HCT116 (cell line): ENCODE data around the gene SNX19. TPM values are rescaled to one million over a fixed set of nuclear protein-coding genes. Genes with fewer than 3 reads are reported as not detected.

ENCODE experiments used
- ATAC-seq: fragments of 200-7000 bp; cut with Tn5 transposase; 2 replicates; pipeline ENCODE4 v1.9.1; 2020; ENCODE audit warnings: mild to moderate bottlenecking, moderate library complexity
- BruUV-seq: library from RNA; stranded (reverse); fragments of 400-500 nt; replicated peaks from 2 replicates; lab custom pipeline; 2021; lab: Mats Ljungman, UMichigan
- CTCF ChIA-PET: fragments of 300-600 bp; sonication (Branson Sonifier 250); formaldehyde crosslinking; loops from one replicate; lab custom pipeline; 2021; ENCODE audit warnings: antibody characterized with exemption; lab: Charles Lee
- POLR2A ChIA-PET: fragments of 300-600, 350-600 bp; sonication (Branson Sonifier 250); formaldehyde crosslinking; loops from one replicate; lab custom pipeline; 2021; ENCODE audit warnings: antibody characterized with exemption; lab: Charles Lee
- RAD21 ChIA-PET, 2 experiments: fragments of 300-600 bp; sonication (Branson Sonifier 250); formaldehyde crosslinking; loops; one replicate each; lab custom pipeline; 2023; ENCODE audit warnings: low total read pairs in 2 of 2; ENCODE audit not compliant: uncharacterized antibody in 2 of 2, unreplicated experiment in 2 of 2, low non-redundant PET in 1 of 2; lab: Charles Lee
- DNase-seq: peaks from one replicate; pipeline ENCODE4 v3.0.0-alpha.2; 2010; ENCODE audit warnings: low read depth, low spot score
- H2AFZ ChIP-seq: fragments of 200-600 bp; shearing (Covaris generic), sonication (generic); 2 replicates; pipeline ENCODE4 v1.6.1; 2017; ENCODE audit warnings: low read depth, mixed run types, mixed read lengths, antibody characterized with exemption, low read length; ENCODE audit not compliant: poor library complexity, severe bottlenecking
- H3K27ac ChIP-seq: 2 replicates; pipeline ENCODE4 v1.5.1; 2012; ENCODE audit warnings: low read depth, low read length
- H3K27me3 ChIP-seq: fragments of 200-600 bp; sonication (generic); 2 replicates; pipeline ENCODE4 v1.6.1; 2016; ENCODE audit warnings: mixed run types, low read length, mixed read lengths; ENCODE audit not compliant: insufficient read depth
- H3K36me3 ChIP-seq, 2 experiments: fragments of 200-500 bp in 1 of 2; fragments of 200-600 bp in 1 of 2; sonication (Bioruptor generic) in 1 of 2; sonication (generic) in 1 of 2; 2 replicates each; pipeline versions ENCODE4 v1.5.1 to v1.6.1; 2014 to 2016; ENCODE audit warnings: low read length in 2 of 2, inconsistent platforms in 1 of 2, mixed read lengths in 1 of 2, mixed run types in 1 of 2; ENCODE audit not compliant: insufficient read depth in 2 of 2, control insufficient read depth in 1 of 2
- H3K4me1 ChIP-seq, 2 experiments: fragments of 200-600 bp in 1 of 2; sonication (generic) in 1 of 2; 2 replicates each; pipeline versions ENCODE4 v1.5.1 to v1.6.1; 2012 to 2017; ENCODE audit warnings: low read length in 2 of 2, inconsistent platforms in 1 of 2, mild to moderate bottlenecking in 1 of 2, mixed read lengths in 1 of 2, mixed run types in 1 of 2, moderate library complexity in 1 of 2; ENCODE audit not compliant: insufficient read depth in 2 of 2, control insufficient read depth in 1 of 2
- H3K4me2 ChIP-seq: fragments of 200-600 bp; sonication (generic); 2 replicates; pipeline ENCODE4 v1.6.1; 2017; ENCODE audit warnings: mixed run types, low read length, mixed read lengths
- H3K4me3 ChIP-seq, 2 experiments: fragments of 200-600 bp in 1 of 2; sonication (generic) in 1 of 2; replicated peaks in 1 of 2; 2 replicates each; pipeline ENCODE4 v1.5.1; 2011 to 2016; ENCODE audit warnings: low read length in 2 of 2, control low read depth in 1 of 2, low read depth in 1 of 2, mild to moderate bottlenecking in 1 of 2, mixed read lengths in 1 of 2, mixed run types in 1 of 2
- H3K79me2 ChIP-seq: fragments of 200-600 bp; sonication (generic); 2 replicates; pipeline ENCODE4 v1.6.1; 2017; ENCODE audit warnings: mild to moderate bottlenecking, mixed run types, low read length, moderate library complexity, mixed read lengths; ENCODE audit not compliant: insufficient read depth
- H3K9ac ChIP-seq: fragments of 200-600 bp; sonication (generic); 2 replicates; pipeline ENCODE4 v1.6.1; 2016; ENCODE audit warnings: low read length, mixed read lengths
- H3K9me2 ChIP-seq: fragments of 200-600 bp; sonication (generic), shearing (Covaris generic); 2 replicates; pipeline ENCODE4 v1.6.1; 2017; ENCODE audit warnings: mixed run types, mild to moderate bottlenecking, moderate library complexity; ENCODE audit not compliant: insufficient read depth
- H3K9me3 ChIP-seq, 2 experiments: fragments of 200-500 bp in 1 of 2; fragments of 200-600 bp in 1 of 2; sonication (Bioruptor generic) in 1 of 2; sonication (generic) in 1 of 2; 2 replicates each; pipeline ENCODE4 v1.6.1; 2014 to 2017; ENCODE audit warnings: low read length in 2 of 2, mixed read lengths in 2 of 2, inconsistent platforms in 1 of 2, low read depth in 1 of 2, mild to moderate bottlenecking in 1 of 2, mixed run types in 1 of 2, moderate library complexity in 1 of 2; ENCODE audit not compliant: control insufficient read depth in 1 of 2, insufficient read depth in 1 of 2
- H4K20me1 ChIP-seq: fragments of 200-600 bp; sonication (generic), shearing (Covaris generic); 2 replicates; pipeline ENCODE4 v1.6.1; 2017; ENCODE audit warnings: mixed run types, mild to moderate bottlenecking, moderate library complexity; ENCODE audit not compliant: insufficient read depth
- CBX3 ChIP-seq: IDR thresholded peaks from 2 replicates; pipeline ENCODE4 v1.6.1; 2012; ENCODE audit warnings: low read depth
- CEBPB ChIP-seq: IDR thresholded peaks from 2 replicates; pipeline ENCODE4 v1.6.1; 2012; ENCODE audit warnings: low read depth
- EGR1 ChIP-seq: IDR thresholded peaks from 2 replicates; pipeline ENCODE4 v1.6.1; 2012; ENCODE audit warnings: low read depth
- ELF1 ChIP-seq: IDR thresholded peaks from 2 replicates; pipeline ENCODE4 v1.6.1; 2012; ENCODE audit warnings: low read depth, borderline replicate concordance
- FOSL1 ChIP-seq: IDR thresholded peaks from 2 replicates; pipeline ENCODE4 v1.6.1; 2012; ENCODE audit warnings: low read depth
- MAX ChIP-seq: IDR thresholded peaks from 2 replicates; pipeline ENCODE4 v1.6.1; 2012
- POLR2A ChIP-seq: IDR thresholded peaks from 2 replicates; pipeline ENCODE4 v1.7.0; 2011; ENCODE audit warnings: borderline replicate concordance; ENCODE audit not compliant: insufficient read depth, insufficient read length; ENCODE audit errors: extremely low read depth
- POLR2AphosphoS5 ChIP-seq: IDR thresholded peaks from 2 replicates; pipeline ENCODE4 v1.6.1; 2011; ENCODE audit warnings: mild to moderate bottlenecking, low read depth, low read length, moderate library complexity
- REST ChIP-seq: IDR thresholded peaks from 2 replicates; pipeline ENCODE4 v1.6.1; 2012; ENCODE audit warnings: low read depth
- SIN3A ChIP-seq: IDR thresholded peaks from 2 replicates; pipeline ENCODE4 v1.6.1; 2012; ENCODE audit warnings: low read depth
- SRF ChIP-seq: IDR thresholded peaks from 2 replicates; pipeline ENCODE4 v1.6.1; 2012; ENCODE audit warnings: low read depth
- TCF7L2 ChIP-seq: IDR thresholded peaks from 2 replicates; pipeline ENCODE4 v1.7.0; 2011; ENCODE audit warnings: borderline replicate concordance, inconsistent platforms; ENCODE audit not compliant: insufficient read depth, insufficient read length; ENCODE audit errors: extremely low read depth
- YY1 ChIP-seq: IDR thresholded peaks from 2 replicates; pipeline ENCODE4 v1.6.1; 2011; ENCODE audit warnings: low read length, low read depth, moderate library complexity, mild to moderate bottlenecking; ENCODE audit not compliant: insufficient replicate concordance; ENCODE audit errors: extremely low read depth
- ZFX ChIP-seq: fragments of 450-650 bp; IDR thresholded peaks from 2 replicates; pipeline ENCODE4 v1.6.1; 2017
- ZNF274 ChIP-seq: fragments of 200-500 bp; sonication (Bioruptor generic); IDR thresholded peaks from 2 replicates; pipeline ENCODE4 v1.6.1; 2014; ENCODE audit warnings: mild to moderate bottlenecking, low read depth, low read length, inconsistent platforms
- intact Hi-C: fragments of 100-400 bp; cut with micrococcal nuclease; formaldehyde crosslinking; loops from 2 replicates; pipeline ENCODE4 v1.10.0; 2022
- total RNA-seq: library from RNA; stranded (reverse); gene quantifications from one replicate; pipeline ENCODE4 v1.2.1, GENCODE V29; 2021; ENCODE audit not compliant: unreplicated experiment
- TF ChIP-seq, protein P1 (sequence below), 3 experiments: fragments of 200-600 bp in 1 of 3; sonication (generic) in 1 of 3; IDR thresholded peaks in 2 of 3; conservative IDR thresholded peaks in 1 of 3; 2 replicates each; pipeline ENCODE4 v1.5.1; 2012 to 2017; ENCODE audit warnings: low read depth in 2 of 3, low read length in 2 of 3, antibody characterized with exemption in 1 of 3, borderline replicate concordance in 1 of 3, control low read depth in 1 of 3, mild to moderate bottlenecking in 1 of 3, mixed read lengths in 1 of 3, mixed run types in 1 of 3, moderate library complexity in 1 of 3; ENCODE audit not compliant: insufficient read depth in 1 of 3
- TF ChIP-seq, protein P2 (sequence below): IDR thresholded peaks from 2 replicates; pipeline ENCODE4 v1.6.1; 2011; ENCODE audit warnings: mild to moderate bottlenecking, low read length, moderate library complexity; ENCODE audit not compliant: insufficient replicate concordance; ENCODE audit errors: extremely low read depth

Gene SNX19
- total RNA-seq, 1 experiment from 2014 or later, result 25.2 TPM

DNA sequence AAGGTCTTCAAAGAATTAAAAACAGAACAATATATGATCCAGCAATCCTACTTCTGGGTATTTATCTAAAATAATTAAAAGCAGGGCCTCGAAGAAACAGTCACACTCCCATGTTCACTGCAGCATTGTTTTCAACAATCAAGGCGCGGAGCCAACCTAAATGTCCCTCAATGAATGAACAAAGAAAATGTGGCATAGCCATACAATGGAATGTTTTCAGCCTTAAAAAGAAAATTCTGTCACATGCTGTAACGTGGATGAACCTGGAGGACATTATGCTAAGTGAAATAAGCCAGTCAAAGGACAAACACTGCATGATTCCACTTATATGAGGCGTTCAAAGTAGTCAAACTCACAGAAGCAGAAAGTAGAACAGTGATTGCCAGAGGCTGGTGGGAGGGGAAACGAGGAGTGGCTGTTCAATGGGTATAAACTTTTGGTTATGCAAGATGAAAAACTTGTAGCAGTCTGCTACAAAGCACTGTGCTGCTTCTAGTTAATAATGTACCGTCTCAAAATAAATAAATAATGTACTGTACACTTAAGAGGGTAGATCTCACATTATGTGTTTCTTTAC, 41.2 kb downstream of the SNX19 start:
- no peak for TF ChIP-seq SIN3A
- TF ChIP-seq ZNF274, result no peak
- no peak for TF ChIP-seq REST
- no peak for TF ChIP-seq ZFX
- no peak for TF ChIP-seq POLR2AphosphoS5
- no peak for TF ChIP-seq ELF1
- TF ChIP-seq, protein P1, sequence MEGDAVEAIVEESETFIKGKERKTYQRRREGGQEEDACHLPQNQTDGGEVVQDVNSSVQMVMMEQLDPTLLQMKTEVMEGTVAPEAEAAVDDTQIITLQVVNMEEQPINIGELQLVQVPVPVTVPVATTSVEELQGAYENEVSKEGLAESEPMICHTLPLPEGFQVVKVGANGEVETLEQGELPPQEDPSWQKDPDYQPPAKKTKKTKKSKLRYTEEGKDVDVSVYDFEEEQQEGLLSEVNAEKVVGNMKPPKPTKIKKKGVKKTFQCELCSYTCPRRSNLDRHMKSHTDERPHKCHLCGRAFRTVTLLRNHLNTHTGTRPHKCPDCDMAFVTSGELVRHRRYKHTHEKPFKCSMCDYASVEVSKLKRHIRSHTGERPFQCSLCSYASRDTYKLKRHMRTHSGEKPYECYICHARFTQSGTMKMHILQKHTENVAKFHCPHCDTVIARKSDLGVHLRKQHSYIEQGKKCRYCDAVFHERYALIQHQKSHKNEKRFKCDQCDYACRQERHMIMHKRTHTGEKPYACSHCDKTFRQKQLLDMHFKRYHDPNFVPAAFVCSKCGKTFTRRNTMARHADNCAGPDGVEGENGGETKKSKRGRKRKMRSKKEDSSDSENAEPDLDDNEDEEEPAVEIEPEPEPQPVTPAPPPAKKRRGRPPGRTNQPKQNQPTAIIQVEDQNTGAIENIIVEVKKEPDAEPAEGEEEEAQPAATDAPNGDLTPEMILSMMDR (IDR thresholded peaks at IDR 0.05 in 2 of 3, conservative IDR thresholded peaks at IDR 0.05 in 1 of 3; ENCODE audit: borderline replicate concordance in 1 of 3, insufficient read depth in 1 of 3, low read depth in 2 of 3, low read length in 2 of 3), result no peak
- no peak for TF ChIP-seq SRF
- no peak for TF ChIP-seq CEBPB
- no peak for TF ChIP-seq MAX
- TF ChIP-seq EGR1, result no peak
- TF ChIP-seq YY1, result no peak
- no peak for TF ChIP-seq CBX3
- no peak for TF ChIP-seq TCF7L2
- TF ChIP-seq, protein P2, sequence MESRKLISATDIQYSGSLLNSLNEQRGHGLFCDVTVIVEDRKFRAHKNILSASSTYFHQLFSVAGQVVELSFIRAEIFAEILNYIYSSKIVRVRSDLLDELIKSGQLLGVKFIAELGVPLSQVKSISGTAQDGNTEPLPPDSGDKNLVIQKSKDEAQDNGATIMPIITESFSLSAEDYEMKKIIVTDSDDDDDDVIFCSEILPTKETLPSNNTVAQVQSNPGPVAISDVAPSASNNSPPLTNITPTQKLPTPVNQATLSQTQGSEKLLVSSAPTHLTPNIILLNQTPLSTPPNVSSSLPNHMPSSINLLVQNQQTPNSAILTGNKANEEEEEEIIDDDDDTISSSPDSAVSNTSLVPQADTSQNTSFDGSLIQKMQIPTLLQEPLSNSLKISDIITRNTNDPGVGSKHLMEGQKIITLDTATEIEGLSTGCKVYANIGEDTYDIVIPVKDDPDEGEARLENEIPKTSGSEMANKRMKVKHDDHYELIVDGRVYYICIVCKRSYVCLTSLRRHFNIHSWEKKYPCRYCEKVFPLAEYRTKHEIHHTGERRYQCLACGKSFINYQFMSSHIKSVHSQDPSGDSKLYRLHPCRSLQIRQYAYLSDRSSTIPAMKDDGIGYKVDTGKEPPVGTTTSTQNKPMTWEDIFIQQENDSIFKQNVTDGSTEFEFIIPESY, result no peak
- TF ChIP-seq FOSL1, result no peak
- TF ChIP-seq POLR2A, result no peak
- TF ChIP-seq, all 23 proteins: peak for 0
- POLR2A ChIA-PET, result no interaction called here
- peaks cover 14 to 21% of the 10 kb centered on the region in 2 experiments; a peak in 3 of 4 replicates for H3K36me3 ChIP-seq

More for the DNA sequence above, 41.2 kb downstream of the SNX19 start:
- BruUV-seq, result no TSS peak
- H2AFZ ChIP-seq, result no peak overlapping the region
- H3K9me2 ChIP-seq, result no peaks in the 10 kb centered on the region
- RAD21 ChIA-PET, result no interaction called here
- H3K4me1 ChIP-seq, result peaks cover 0 to 9% of the 10 kb centered on the region in 2 experiments; a peak in 1 of 4 replicates
- no peaks in the 10 kb centered on the region for H4K20me1 ChIP-seq
- no peaks in the 10 kb centered on the region for H3K79me2 ChIP-seq
- no peak overlapping the region for H3K27ac ChIP-seq
- DNase-seq, result no peak
- intact Hi-C loops, result no loop called here
- ATAC-seq, result no peak
- H3K9me3 ChIP-seq, result no peaks in the 10 kb centered on the region
- no peak overlapping the region for H3K4me2 ChIP-seq
- H3K27me3 ChIP-seq, result no peaks in the 10 kb centered on the region
- no peak overlapping the region for H3K4me3 ChIP-seq
- H3K9ac ChIP-seq, result no peak overlapping the region
- CTCF ChIA-PET, result no interaction called here
